RWPE2 (cell line): ENCODE results near the gene HPS1.

Experiments
- ATAC-seq: fragments of 200-7000 bp; cut with Tn5 transposase; 3 replicates; pipeline ENCODE4 v1.9.1; 2021; ENCODE audit warnings: low read depth
- DNase-seq: peaks from one replicate; pipeline ENCODE4 v3.0.0-alpha.2; 2020; ENCODE audit warnings: low spot score
- H3K27ac ChIP-seq: fragments of 450-650 bp; 2 replicates; pipeline ENCODE4 v1.5.1; 2017; ENCODE audit warnings: mild to moderate bottlenecking; ENCODE audit not compliant: poor library complexity, severe bottlenecking
- H3K27me3 ChIP-seq: fragments of 250-450 bp; sonication (Bioruptor Pico); 2 replicates; pipeline ENCODE4 v1.5.1; 2021; ENCODE audit warnings: mild to moderate bottlenecking, moderate library complexity; ENCODE audit not compliant: insufficient read depth, poor library complexity, severe bottlenecking
- H3K36me3 ChIP-seq: fragments of 250-450 bp; sonication (Bioruptor Pico); 2 replicates; pipeline ENCODE4 v1.5.1; 2020; ENCODE audit warnings: low read depth, mild to moderate bottlenecking, moderate library complexity
- H3K4me1 ChIP-seq: fragments of 250-450 bp; sonication (Bioruptor Pico); 2 replicates; pipeline ENCODE4 v1.5.1; 2021; ENCODE audit warnings: mild to moderate bottlenecking, moderate library complexity; ENCODE audit not compliant: insufficient read depth, poor library complexity, severe bottlenecking
- H3K4me3 ChIP-seq: fragments of 250-450 bp; sonication (Bioruptor Pico); 2 replicates; pipeline ENCODE4 v1.5.1; 2021; ENCODE audit warnings: mild to moderate bottlenecking, moderate library complexity; ENCODE audit not compliant: severe bottlenecking
- H3K9me3 ChIP-seq: fragments of 250-450 bp; sonication (Bioruptor Pico); 2 replicates; pipeline ENCODE4 v1.5.1; 2021; ENCODE audit warnings: mild to moderate bottlenecking, moderate library complexity; ENCODE audit not compliant: severe bottlenecking
- CTCF ChIP-seq: fragments of 450-650 bp; IDR thresholded peaks from one replicate; pipeline ENCODE4 v1.5.1; 2017; ENCODE audit warnings: mild to moderate bottlenecking, moderate library complexity; ENCODE audit not compliant: poor library complexity, severe bottlenecking

The HPS1 gene

GRCh38 chr10:98458809-98459784 is 12.4 kb upstream of the HPS1 start:
- ATAC-seq (no peak), DNase-seq (no peak)
- no peak overlapping the region for H3K4me3 ChIP-seq
- TF ChIP-seq CTCF, result no peak
- no peaks in the 10 kb centered on the region for H3K36me3 ChIP-seq
- peaks cover 7% of the 10 kb centered on the region for H3K4me1 ChIP-seq
- no peak overlapping the region for H3K27ac ChIP-seq
- H3K27me3 ChIP-seq, result no peaks in the 10 kb centered on the region
- no peaks in the 10 kb centered on the region for H3K9me3 ChIP-seq

GRCh38 chr10:98457721-98458120 is 11.0 kb upstream of the HPS1 start:
- DNase-seq (no peak), ATAC-seq (no peak)
- H3K4me1 ChIP-seq, result peaks cover 7% of the 10 kb centered on the region
- no peaks in the 10 kb centered on the region for H3K36me3 ChIP-seq
- TF ChIP-seq CTCF, result no peak
- H3K27me3 ChIP-seq, result no peaks in the 10 kb centered on the region
- no peaks in the 10 kb centered on the region for H3K9me3 ChIP-seq
- no peak overlapping the region for H3K4me3 ChIP-seq
- H3K27ac ChIP-seq, result no peak overlapping the region

GRCh38 chr10:98456686-98457482 is 10.1 kb upstream of the HPS1 start:
- no peaks in the 10 kb centered on the region for H3K36me3 ChIP-seq
- H3K4me1 ChIP-seq, result peaks cover 7% of the 10 kb centered on the region
- no peak overlapping the region for H3K27ac ChIP-seq
- H3K27me3 ChIP-seq, result no peaks in the 10 kb centered on the region
- H3K4me3 ChIP-seq, result no peak overlapping the region
- no peak for ATAC-seq
- no peak for TF ChIP-seq CTCF
- H3K9me3 ChIP-seq, result no peaks in the 10 kb centered on the region
- DNase-seq, result no peak

- Histone ChIP-seq H3K4me3 (no peak overlapping the region), H3K36me3 (no peaks in the 10 kb centered on the region), H3K4me1 (peaks cover 5% of the 10 kb centered on the region), H3K27ac (no peak overlapping the region), H3K27me3 (no peaks in the 10 kb centered on the region), H3K9me3 (no peaks in the 10 kb centered on the region)
- TF ChIP-seq CTCF, result no peak
- DNase-seq (no peak), ATAC-seq (no peak)
These were observed 9.4 kb upstream of the HPS1 start for GRCh38 chr10:98456043-98456570.
